GM21381 (cell line): Measurements from ENCODE around the gene EFCAB9.
A peak's percentile ranks its signal among the peaks of the same experiment; 100 is the strongest.
"Not testable (repeated sequence)": the region's sequence is repeated elsewhere in the genome, so short reads cannot be mapped to it uniquely, and the experiment has no call there.

Experiments
- ATAC-seq: cut with Tn5 transposase; IDR thresholded peaks from one replicate; pipeline ENCODE4 v1.9.1; 2021; ENCODE audit warnings: mild to moderate bottlenecking, moderate library complexity; ENCODE audit not compliant: unreplicated experiment

Gene EFCAB9

GRCh38 chr5:172188033-172188892 lies 5.7 kb upstream of the EFCAB9 start, which contains the start of gene STK10:
Gene STK10, minus strand, starts transcription at chr5:172188224. Its CDS starts 182 bp downstream, at chr5:172188042.
- peak; percentile 64 for ATAC-seq

DNA sequence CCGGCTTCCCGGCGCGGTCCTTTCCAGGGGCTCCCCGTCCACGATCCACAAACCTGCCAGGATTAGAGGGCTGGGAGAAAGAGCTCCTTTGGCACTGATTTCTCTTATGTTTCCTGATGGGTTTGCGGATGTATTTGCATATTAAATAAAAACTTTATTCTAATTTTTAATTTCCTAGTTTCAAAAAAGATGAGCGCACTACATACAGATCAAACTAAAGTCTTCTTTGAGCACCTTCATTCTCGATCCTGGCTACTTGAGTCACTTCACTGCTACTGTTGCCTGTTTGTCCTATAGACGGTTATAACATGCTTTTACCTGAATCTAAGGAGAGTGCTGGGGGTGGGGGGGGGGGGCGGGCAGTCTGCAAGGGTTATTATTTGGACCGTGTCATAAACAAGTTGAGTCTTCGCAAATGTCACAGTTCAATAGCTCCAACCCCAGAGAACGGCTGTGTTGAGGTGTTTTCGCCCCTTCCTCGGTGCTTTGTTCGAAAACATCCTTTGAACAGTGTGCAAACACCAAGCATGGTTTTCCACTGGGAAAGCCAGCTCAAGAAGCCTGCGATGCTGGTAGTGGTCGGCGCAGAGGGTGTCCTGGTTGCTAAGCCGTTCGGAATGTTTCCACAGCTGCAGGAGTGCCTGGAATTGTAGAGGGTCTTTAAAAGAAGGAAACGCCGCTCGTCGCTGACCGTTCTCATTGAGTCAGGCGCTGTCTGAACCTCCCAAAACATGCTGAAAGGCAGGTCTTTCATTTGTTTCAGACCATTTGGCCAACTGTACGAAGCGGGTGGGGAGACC lies 4.9 kb upstream of the EFCAB9 start:
- ATAC-seq = no peak

GRCh38 chr5:172189693-172190296 lies 4.2 kb upstream of the EFCAB9 start:
- no peak for ATAC-seq

- ATAC-seq = no peak
These were observed 1.2 kb downstream of the EFCAB9 start for GRCh38 chr5:172194985-172195774.

DNA sequence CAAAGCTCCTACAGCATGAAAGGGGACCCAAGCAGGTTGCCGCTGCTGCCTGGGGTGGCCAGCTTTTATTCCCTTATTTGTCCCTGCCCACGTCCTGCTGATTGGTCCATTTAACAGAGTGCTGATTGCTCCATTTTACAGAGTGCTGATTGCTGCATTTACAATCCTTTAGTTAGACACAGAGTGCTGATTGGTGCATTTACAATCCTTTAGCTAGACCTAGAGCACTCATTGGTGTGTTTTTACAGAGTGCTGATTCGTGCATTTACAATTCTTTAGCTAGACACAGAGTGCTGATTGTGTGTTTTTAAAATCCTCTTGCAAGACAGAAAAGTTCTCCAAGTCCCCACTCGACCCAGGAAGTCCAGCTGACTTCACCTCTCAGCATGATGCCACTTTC lies 3.8 kb downstream of the EFCAB9 start:
- ATAC-seq = not testable (repeated sequence)

DNA sequence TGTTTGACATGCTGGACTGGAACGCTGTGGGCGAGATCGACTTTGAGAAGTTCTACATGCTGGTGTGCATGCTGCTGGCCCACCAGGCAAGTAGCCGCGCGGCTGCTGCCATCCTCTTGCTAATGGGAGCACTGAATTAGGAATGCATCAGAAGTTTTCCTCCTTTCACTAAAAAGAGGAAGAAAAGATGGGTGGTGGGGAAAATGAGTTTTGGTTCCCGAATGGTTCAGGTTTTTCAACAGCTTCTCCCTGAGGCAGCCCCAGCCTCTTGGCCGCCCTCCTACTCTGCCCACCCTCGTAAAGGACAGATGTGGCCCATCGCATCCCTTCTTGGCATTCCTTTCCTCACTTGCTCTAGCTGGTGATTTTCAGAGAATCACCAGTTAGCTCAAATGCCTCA lies 5.5 kb downstream of the EFCAB9 start:
- no peak for ATAC-seq

DNA sequence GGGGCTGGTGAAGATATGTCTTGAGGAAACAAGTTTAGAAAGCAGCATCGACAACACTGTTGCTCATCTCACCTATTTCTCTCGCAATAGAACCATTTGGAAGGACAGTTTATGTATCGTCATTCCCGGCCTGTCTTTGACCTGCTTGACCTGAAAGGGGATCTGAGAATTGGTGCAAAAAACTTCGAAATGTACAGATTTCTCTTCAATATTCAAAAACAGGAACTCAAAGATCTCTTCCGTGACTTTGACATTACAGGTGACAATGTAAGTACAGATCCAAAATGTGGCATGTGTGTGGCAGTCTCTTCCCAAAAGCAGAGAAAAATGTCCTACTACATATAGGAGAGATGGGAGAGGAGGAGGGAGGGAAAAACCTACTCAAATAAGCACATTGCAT lies 6.5 kb downstream of the EFCAB9 start:
- ATAC-seq = no peak

GRCh38 chr5:172205984-172206383 lies 12.0 kb downstream of the EFCAB9 start:
- ATAC-seq = not testable (repeated sequence)

DNA sequence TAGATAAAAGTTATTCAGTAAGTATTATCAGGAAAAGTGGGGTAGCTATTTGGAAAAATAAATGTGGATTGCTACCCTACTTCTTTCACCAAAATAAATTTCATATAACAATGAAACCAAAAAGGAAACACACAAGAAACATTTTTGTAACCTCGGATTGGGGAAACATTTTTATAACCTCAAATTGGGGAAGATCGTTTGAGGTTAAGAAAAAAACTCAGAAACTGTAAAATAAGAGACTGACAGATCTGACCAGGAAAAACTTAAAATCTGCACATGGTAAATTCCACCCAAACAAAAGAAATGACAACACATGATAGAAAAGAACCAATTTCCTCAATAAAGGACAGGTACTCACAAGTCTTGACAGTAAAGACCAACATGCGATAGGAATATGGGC lies 13.5 kb downstream of the EFCAB9 start:
- ATAC-seq = no peak

GRCh38 chr5:172209714-172210113 lies 15.7 kb downstream of the EFCAB9 start:
- no peak for ATAC-seq

GRCh38 chr5:172211676-172212075 lies 17.7 kb downstream of the EFCAB9 start:
- no peak for ATAC-seq

DNA sequence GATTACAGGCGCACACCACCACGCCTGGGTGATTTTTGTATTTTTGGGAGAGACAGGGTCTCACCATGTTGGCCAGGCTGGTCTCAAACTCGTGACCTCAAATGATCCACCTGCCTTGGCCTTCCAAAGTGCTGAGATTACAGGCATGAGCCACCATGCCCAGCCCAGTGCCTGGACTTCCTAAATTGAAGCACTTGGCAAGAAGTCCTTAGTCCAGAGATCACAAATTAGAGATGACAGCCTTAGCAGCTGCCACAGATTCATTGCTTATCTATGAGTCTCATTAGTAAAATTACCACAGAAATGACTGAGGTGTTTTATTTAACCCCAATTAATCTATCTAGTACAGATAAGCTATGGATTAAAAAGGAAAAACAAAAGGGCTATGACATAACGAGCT lies 19.2 kb downstream of the EFCAB9 start:
- no peak for ATAC-seq

DNA sequence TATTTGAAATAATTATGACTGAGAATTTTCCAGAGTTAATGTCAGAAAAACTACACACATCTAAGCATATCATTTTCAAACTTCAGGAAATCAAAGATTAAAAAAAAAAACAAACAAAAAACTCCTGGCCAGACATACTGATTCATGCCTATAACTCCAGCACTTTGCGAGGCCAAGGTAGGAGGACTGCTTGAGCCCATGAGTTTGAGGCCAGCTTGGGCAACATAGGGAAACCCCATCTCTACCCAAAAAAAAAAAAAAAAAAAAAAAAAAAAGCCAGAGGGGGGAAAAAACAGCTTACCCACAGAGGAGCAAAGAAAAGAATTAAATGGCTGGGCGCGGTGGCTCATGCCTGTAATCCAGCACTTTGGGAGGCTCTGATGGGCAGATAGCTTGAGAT lies 22.4 kb downstream of the EFCAB9 start:
- no peak for ATAC-seq

DNA sequence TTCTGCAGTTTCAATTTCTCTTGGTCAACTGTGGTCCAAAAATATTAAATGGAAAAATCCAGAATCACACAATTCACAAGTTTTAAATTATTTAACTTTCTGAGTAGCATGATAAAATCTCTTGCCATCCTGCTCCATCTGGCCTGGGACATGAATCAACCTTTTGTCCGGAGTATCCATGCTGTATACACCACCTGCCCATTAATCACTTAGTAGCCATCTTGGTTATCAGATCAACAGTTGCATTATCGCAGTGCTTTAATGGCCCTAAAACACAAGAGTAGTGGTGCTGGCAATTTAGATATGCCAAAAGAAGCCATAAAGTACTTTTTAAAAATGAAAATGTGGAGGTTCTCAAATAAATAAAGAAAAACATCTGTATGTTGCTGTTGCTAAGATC lies 25.3 kb downstream of the EFCAB9 start:
- no peak for ATAC-seq

DNA sequence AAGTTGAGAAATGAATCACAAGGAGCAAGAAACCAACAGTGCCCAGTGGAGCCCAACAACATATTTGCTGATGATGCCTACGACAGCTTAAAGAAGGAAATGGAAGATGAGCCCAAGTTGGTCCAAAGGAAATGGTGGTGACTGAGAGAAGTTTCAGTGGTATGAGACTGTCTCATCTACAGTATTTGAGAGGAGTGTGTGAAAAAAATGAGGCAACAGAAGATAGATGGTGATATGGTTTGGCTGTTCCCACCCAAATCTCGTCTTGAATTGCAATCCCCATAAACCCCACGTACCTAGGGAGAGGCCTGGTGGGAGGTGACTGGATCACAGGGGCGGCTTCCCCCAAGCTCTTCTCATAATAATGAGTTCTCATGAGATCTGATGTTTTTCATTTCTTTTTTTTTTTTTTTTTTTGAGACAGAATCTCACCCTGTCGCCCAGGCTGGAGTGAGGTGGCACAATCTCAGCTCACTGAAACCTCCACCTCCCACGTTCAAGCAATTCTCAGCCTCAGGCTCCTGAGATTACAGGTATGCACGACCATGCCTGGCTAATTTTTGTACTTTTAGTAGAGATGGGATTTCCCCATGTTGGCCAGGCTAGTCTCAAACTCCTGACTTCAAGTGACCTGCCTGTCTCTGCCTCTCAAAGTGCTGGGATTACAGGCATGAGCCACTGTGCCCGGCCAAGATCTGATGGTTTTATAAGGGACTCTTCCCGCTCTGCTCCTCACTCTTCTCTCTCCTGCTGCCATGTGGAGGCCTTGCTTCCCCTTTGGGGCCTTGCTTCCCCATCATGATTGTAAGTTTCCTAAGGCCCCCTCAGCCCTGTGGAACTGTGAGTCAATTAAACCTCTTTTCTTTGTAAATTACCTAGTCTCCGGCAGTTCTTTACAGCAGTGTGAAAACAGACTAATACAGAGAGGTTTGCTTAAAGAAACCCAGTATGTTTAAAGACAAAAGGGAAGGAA lies 30.2 kb downstream of the EFCAB9 start:
- peak; percentile 78 for ATAC-seq

GRCh38 chr5:172224996-172225395 lies 31.0 kb downstream of the EFCAB9 start:
- ATAC-seq = no peak

DNA sequence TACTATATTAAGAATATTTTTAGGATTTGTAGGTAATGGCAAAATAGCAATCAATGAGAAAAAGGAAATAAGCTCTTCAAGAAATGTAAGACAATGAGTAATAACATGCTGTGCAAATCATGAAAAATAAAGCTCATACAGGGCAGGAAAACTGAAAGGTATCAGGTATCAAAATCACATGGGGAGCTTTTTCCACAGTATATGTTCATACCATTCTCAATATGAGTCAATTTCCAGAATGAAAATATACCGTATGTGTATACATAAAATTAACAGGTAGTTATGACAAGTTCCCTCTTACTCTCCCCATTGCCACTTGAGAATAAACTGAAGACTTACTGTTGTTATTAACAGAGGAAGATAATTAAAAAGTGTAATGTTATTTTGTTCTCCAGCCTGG lies 35.9 kb downstream of the EFCAB9 start:
- ATAC-seq = no peak

DNA sequence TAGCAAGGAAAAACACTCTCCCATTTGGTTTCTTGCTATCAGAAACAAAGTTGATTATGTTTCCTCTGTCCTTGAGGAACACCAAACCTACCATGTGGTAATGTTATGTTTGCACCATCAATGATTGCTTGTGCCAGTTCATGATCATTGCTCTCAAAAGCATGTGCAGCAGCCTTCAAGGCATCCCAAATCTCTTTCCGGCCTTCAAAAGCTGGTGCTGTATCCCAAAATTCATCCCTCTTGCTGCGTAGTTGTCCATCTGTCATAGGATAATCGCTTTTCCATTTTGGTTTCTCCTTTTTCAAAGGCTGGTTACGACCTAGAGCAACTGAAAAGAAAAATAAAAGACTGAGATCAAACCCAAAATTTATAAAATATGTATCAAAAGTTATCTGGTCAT lies 40.1 kb downstream of the EFCAB9 start:
- no peak for ATAC-seq

DNA sequence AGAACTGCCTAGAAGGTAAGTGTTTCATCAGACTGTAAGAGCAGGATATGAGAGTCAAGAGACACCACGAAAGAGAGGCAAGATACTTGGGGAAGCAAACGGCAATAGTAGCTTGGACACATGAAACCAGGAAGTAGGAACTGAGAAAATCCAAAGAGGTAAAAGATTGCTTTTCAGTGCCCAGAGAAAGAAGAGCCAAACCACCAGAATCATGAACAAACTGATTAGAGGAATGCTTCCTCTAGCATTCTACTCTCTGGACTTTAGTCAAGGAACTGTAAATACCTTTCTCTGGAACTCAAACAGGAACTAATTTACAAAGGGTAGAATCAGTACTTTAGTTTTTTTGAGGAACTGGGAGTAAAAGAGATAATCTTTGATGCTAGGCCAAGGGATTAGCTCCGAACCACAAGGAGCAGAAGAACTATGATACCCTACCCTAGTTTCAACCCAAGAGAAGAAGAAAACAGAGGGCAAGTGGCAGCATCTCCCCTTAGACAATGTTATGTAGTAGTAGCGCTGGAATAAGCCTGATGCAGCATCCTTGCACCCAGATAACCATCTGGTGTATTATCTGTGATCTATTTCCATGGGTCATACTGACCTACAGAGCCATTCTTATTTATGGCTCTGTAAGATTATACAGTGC lies 41.3 kb downstream of the EFCAB9 start:
- peak; percentile 63 for ATAC-seq
